HG03196 (cell line): ENCODE data around the gene C1D.
"Not testable (repeated sequence)": the region's sequence is repeated elsewhere in the genome, so short reads cannot be mapped to it uniquely, and the experiment has no call there.

Experiments
- ATAC-seq: cut with Tn5 transposase; IDR thresholded peaks from one replicate; pipeline ENCODE4 v1.9.1; 2021; ENCODE audit not compliant: unreplicated experiment

The C1D gene

DNA sequence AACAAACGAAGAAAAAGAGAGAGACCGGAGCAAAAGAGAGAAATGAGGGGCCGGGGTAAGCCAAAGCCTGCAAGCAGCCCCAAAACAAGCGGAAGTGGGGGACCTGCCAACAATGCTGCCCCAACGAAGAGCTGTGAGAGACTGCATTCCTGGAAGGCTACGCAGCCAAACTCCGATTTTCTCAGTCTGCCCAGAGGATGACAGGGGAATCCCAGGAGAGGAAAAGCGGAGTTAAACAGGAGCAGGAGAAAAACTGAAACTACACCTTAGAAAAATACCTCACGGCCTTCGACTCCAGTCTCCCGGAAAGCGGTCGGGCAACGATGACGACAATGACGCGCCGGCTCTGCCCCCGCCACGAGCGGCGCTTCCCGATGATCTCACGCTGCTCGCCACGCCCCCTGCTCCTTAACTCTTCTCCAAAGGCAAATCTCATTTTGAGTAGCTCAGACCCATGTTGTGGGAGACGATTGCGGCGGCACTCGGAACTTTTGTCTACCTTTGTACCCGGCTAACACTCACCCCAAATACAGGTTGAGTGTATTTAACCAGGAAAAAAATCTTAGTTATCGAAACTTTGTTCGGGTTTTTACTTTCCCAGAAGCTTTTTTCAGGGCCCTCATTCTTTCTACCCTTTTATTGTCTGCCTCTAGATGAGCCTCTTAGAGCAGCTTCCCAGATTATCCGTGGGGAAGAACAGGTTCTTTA, at the start of gene C1D:
Gene C1D, minus strand, starts transcription at position 325 of the 708 bp plus-strand sequence. CDS start 15,694 bp downstream, outside the sequence.
- peak; percentile 98 for ATAC-seq

GRCh38 chr2:68110102-68110501, 47.3 kb upstream of the C1D start:
- ATAC-seq = no peak

DNA sequence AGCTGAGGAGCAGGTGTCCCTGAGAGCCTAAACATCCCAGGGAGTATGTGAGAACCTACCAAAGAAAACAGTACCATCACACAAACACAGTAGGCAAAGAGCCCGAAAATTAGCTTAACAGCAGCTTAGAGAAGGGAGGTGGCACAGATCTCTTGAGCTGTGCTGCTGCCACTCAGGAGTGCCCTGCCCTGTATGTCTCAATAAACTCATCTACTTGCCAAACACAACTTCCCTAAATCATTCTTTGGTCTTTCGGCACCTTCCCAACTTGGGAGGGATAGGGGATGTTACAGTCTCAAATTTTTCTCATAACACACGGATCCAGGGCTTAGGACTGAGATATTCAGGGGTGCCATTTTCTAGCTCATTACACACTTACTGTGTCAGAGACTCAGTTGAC, 45.3 kb upstream of the C1D start:
- ATAC-seq = no peak

- no peak for ATAC-seq
Measured at GRCh38 chr2:68107475-68107874, 44.7 kb upstream of the C1D start.

- no peak for ATAC-seq
Measured at GRCh38 chr2:68104111-68104835, 41.5 kb upstream of the C1D start.

DNA sequence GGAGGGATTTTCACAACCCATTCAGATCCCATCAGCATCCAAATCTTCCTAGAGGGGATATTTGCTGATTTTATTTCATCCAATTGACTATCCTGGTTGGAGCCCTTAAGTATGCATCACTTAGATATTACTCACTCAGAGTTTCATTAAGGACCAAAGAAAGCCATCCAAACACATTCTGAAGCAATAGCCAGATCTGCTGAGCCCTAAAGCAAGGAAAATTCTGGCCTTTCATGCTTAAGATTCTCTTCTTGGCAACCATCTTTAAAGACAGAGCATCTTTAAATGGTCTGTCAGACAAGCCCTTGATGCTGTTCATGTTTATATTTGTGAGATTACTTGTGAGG, 40.9 kb upstream of the C1D start:
- no peak for ATAC-seq

- no peak for ATAC-seq
Measured at GRCh38 chr2:68103030-68103708, 40.4 kb upstream of the C1D start.

GRCh38 chr2:68100189-68100588, 37.4 kb upstream of the C1D start:
- no peak for ATAC-seq

DNA sequence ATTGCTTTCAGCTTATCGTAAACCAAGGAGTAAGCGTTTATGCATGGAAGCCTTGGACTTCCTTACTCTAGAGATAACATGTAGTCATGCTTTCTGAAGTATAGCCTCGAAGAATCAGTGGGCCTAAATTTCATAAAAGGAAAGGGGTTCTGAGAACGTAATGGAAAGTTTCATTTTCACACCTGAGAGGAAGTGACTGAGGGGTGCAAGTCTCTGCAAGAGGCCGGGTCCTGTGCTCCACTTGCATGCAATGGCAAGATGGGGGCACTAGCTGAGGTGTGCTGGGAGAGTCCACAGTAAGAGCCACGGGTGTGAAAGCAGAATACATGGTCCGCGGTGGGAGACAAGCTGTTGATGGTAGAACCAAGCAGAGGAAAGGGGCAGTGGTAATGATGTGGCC, 36.5 kb upstream of the C1D start:
- ATAC-seq = no peak

DNA sequence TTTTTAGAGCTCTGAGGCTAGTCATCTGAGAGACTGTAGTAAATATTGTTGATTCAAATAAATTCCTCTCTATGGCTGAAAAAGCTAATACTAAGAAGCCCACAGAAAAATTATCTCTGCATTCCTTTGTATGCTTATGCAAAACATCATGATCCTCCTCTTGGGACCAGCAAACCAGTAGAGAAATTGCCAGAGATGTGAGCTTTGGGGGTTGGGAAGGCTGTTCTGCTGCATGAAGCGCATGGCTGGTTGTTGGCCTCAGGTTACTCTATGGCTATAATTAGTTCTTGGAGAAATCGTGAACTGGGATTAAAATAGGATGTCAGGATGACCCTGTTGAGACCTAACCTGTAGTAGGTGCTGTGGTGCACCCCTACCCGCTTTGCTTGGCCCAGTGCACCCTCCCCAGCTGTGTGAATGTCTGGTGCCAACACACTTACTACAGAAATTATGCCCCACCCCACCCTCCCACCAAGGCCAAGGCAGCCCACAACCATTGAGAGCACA, 35.5 kb upstream of the C1D start:
- no peak for ATAC-seq

DNA sequence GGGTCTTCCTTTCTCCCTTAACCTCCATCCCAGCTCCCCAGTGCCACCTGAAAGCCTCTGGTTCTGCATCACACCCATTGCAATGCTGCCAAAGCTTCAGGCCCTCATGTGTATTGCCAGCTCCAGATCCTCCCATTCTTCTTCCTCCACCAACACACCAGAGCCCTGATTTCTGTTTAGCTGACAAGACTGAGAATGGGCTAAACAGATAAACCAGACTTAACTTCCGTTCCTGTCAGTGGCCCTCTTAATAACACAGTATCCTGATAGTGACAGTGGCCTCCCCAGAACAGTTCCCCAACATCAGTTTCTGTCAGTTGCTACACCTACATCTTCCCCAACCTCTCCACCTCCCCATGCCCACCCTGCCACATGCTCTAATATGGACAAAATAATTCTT, 31.3 kb upstream of the C1D start:
- ATAC-seq = no peak

DNA sequence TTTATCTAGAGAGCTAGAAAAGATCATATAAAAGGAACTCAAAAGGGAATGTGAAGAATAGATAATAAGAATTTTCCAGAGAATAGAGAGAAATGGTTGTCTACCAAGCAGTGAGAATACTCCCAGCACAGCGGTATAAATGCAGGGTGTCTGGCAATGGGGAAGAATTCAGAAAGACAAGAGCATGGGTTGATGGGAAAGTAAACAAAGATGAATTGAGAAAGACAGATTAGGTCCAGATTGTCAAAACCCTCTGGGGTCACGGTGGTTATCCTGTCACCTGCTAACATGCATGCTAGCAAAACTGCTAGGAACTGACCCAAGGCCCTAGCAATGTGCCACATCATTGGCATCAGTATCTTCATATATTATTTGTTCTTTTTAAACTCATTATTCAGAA, 30.8 kb upstream of the C1D start:
- no peak for ATAC-seq

DNA sequence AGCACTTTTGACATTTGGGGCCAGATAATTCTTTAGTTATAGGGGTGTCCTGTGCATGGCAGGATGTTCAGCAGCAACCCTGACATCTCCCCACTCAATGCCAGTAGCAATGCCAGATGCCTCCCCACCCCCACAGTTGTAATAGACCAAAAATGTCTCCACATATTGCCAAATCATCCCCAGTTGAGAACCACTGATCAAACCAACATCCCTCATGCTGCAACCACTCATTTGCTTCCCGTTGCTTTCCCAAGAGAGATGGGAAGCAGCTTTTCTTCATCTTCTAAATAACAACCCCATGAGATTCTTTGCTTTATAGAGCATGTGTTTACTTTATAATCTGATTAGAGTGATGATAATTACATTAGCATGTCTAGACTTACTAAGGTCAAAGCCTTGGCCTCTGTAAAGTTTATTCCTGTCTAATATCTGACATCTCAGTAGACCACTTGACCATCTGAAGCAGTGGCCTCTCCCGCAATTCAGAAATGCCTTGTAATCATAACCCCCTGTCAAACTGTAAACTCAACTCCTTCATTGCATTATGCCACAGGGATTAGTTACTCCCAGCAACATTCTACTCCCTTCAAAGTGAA, 28.7 kb upstream of the C1D start:
- ATAC-seq = no peak

- ATAC-seq = no peak
Measured at GRCh38 chr2:68089961-68090360, 27.2 kb upstream of the C1D start.

DNA sequence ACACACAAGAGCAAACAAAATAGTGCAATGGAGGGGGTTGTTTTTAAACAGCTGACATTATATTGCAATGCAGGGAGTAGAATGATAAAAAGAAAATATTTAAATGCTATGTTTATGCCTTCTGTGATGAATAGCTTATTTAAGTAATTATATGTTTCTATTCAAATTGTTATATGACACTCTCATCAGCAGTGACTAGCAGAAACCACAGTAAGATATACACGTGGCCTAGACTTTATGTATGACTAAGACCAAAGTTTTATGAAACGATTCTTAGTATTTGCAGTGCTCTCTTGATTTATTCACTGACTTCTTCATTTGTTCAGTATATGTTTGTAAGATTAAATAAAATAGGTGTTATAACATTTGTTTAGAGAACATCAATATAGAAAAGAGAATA, 26.1 kb upstream of the C1D start:
- no peak for ATAC-seq

DNA sequence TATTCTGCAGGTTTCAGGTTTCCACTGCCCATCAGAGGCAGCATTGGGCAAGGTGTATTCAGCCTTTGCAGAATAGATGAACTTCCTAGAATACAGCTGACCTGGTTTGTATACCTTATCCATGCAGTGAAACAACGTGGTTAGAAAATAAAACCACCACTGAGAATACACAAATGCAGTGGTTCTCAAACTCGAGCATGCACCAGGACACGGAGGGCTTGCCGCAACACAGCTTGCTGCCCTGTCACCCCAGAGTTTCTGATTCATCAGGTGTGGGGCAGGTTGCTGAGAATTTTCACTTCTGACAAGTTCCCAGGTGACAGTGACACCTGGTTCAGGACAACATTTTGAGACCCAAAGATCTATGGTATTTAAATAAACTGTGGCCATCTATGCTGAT, 23.4 kb upstream of the C1D start:
- ATAC-seq = no peak

GRCh38 chr2:68083346-68083745, 20.5 kb upstream of the C1D start:
- ATAC-seq = no peak

DNA sequence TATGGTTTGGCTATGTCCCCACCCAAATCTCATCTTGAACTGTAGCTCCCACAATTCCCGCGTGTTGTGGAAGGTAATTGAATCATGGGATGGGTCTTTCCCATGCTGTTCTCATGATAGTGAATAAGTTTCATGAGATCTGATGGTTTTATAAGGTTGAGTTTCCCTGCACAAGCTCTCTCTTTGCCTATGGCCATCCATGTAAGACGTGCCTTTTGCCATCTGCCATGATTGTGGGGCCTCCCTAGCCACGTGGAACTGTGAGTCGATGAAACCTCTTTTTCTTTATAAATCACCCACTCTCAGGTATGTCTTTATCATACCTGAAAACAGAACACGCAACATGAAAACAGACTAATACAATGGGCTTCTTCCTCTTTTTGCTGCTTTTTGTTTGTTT, 11.2 kb upstream of the C1D start:
- no peak for ATAC-seq

- not testable (repeated sequence) for ATAC-seq
Measured at GRCh38 chr2:68063797-68064646, 1.2 kb upstream of the C1D start.

GRCh38 chr2:68060652-68061051, 2.2 kb downstream of the C1D start:
- ATAC-seq = no peak
